ENCODE measurements around the gene ONECUT2. TPM values are rescaled to one million over a fixed set of nuclear protein-coding genes. Genes with fewer than 3 reads are reported as not detected.

The ONECUT2 gene
- total RNA-seq, 2 donors from 2014 or later, result 1.9 to 3.6 TPM

DNA sequence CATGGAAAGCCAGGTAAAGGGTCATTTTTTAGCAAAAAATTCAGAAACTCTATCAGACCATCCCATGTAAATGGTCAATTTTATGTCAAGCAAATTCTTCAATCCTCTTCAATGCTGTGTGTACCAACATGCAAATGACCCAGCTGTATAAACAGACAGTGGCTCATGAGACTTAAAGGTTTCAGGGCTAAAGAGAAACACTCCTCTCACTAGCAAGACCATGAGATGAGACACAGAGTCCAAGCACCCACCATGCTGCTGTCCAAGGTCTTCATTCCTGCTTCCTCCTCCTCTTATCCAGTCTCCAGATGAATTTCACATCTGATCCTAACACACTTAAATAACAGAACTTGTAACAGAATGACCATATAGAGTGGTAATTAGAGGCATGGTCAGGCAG lies 30.8 kb upstream of the ONECUT2 start:
- no peaks in the 10 kb centered on the region for H3K4me1 ChIP-seq (ENCODE audit: control insufficient read depth, insufficient read depth, low read length)
- H3K9ac ChIP-seq (ENCODE audit: extremely low read depth, low read length, poor library complexity, severe bottlenecking), result no peak overlapping the region
- Mint-ChIP-seq H3K36me3 (ENCODE audit: low read depth) (no peaks in the 10 kb centered on the region), H3K4me3 (no peak overlapping the region), H3K9me3 (no peaks in the 10 kb centered on the region), H3K27ac (no peak overlapping the region), H3K4me1 (no peaks in the 10 kb centered on the region), H3K27me3 (ENCODE audit: insufficient read depth) (peaks cover 29% of the 10 kb centered on the region)
- H3K9me3 ChIP-seq (ENCODE audit: control insufficient read depth, low read length), result no peaks in the 10 kb centered on the region
- no peak overlapping the region for H3K4me3 ChIP-seq (ENCODE audit: low read length)
- peaks cover 32% of the 10 kb centered on the region for H3K27me3 ChIP-seq (ENCODE audit: control insufficient read depth, insufficient read depth, low read length, poor library complexity, severe bottlenecking)
- no peak overlapping the region for H3K27ac ChIP-seq (ENCODE audit: low read depth, low read length)
- no peaks in the 10 kb centered on the region for H3K36me3 ChIP-seq (ENCODE audit: control insufficient read depth, insufficient read depth, low read length)
- no peak for TF ChIP-seq CTCF (conservative IDR thresholded peaks at IDR 0.05)
- DNase-seq, result no peak

DNA sequence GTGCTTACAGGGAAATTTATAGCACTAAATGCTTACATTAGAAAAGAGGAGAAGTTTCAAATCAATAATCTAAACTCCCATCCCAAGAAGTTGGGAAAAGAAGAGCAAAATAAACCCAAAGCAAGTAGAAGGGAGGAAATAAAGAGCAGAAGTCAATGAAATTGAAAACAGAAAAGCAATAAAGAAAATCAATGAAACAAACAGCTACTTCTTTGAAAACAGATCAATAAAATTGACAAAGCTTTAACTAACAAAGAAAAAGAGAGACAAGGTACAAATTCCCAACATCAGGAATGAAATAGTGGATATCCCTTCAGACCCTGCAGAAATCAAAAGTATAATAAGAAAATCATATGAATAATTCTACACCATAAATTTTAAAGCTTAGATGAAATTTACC lies 25.5 kb upstream of the ONECUT2 start:
- DNase-seq, result no peak
- Mint-ChIP-seq H3K36me3 (ENCODE audit: low read depth) (no peaks in the 10 kb centered on the region), H3K27me3 (ENCODE audit: insufficient read depth) (peaks cover 21% of the 10 kb centered on the region), H3K4me3 (no peak overlapping the region), H3K27ac (no peak overlapping the region), H3K4me1 (no peaks in the 10 kb centered on the region), H3K9me3 (no peaks in the 10 kb centered on the region)
- Histone ChIP-seq H3K4me1 (ENCODE audit: control insufficient read depth, insufficient read depth, low read length) (no peaks in the 10 kb centered on the region), H3K9me3 (ENCODE audit: control insufficient read depth, low read length) (no peaks in the 10 kb centered on the region), H3K9ac (ENCODE audit: extremely low read depth, low read length, poor library complexity, severe bottlenecking) (no peak overlapping the region), H3K27me3 (ENCODE audit: control insufficient read depth, insufficient read depth, low read length, poor library complexity, severe bottlenecking) (peaks cover 19% of the 10 kb centered on the region), H3K4me3 (ENCODE audit: low read length) (no peak overlapping the region), H3K36me3 (ENCODE audit: control insufficient read depth, insufficient read depth, low read length) (no peaks in the 10 kb centered on the region), H3K27ac (ENCODE audit: low read depth, low read length) (no peak overlapping the region)
- TF ChIP-seq CTCF (conservative IDR thresholded peaks at IDR 0.05), result no peak

DNA sequence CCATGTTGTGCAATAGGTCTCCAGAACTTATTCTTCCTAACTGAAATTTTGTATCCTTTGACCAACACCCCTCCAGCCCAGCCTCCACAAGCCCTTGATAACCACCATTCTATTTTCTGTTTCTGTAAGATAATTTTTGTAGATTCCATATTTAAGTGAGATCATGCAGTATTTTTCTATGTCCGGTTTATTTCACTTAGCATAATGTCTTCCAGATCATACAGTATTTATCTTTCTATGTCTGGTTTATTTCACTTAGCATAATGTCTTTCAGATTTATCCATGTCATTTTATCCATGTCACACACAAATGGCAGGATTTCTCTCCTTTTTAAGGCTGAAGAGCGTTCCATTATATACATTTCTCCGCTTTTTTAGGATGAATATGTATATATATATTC lies 24.4 kb upstream of the ONECUT2 start:
- H3K27me3 ChIP-seq (ENCODE audit: control insufficient read depth, insufficient read depth, low read length, poor library complexity, severe bottlenecking), result peaks cover 19% of the 10 kb centered on the region
- Mint-ChIP-seq H3K27ac (no peak overlapping the region), H3K36me3 (ENCODE audit: low read depth) (no peaks in the 10 kb centered on the region), H3K27me3 (ENCODE audit: insufficient read depth) (peaks cover 26% of the 10 kb centered on the region), H3K9me3 (no peaks in the 10 kb centered on the region), H3K4me1 (no peaks in the 10 kb centered on the region), H3K4me3 (no peak overlapping the region)
- 67% methylated on average over 1 of the region's 3 CpGs; no CpG with 5 or more reads in 1 of the 2 experiments for WGBS, 2 experiments (ENCODE audit: insufficient coverage in 1 of 2, insufficient read length in 1 of 2)
- H3K36me3 ChIP-seq (ENCODE audit: control insufficient read depth, insufficient read depth, low read length), result no peaks in the 10 kb centered on the region
- no peak overlapping the region for H3K9ac ChIP-seq (ENCODE audit: extremely low read depth, low read length, poor library complexity, severe bottlenecking)
- H3K4me3 ChIP-seq (ENCODE audit: low read length), result no peak overlapping the region
- no peak for DNase-seq
- H3K9me3 ChIP-seq (ENCODE audit: control insufficient read depth, low read length), result no peaks in the 10 kb centered on the region
- no peak overlapping the region for H3K27ac ChIP-seq (ENCODE audit: low read depth, low read length)
- TF ChIP-seq CTCF (conservative IDR thresholded peaks at IDR 0.05), result no peak
- no peaks in the 10 kb centered on the region for H3K4me1 ChIP-seq (ENCODE audit: control insufficient read depth, insufficient read depth, low read length)

All from endodermal cell (in vitro differentiated cells).